ENCODE data around the gene C22orf23. TPM values are rescaled to one million over a fixed set of nuclear protein-coding genes. Genes with fewer than 3 reads are reported as not detected.

The C22orf23 gene
- total and polyA plus RNA-seq, 9 of the 15 experiments (the other 6 are each of a cell fraction or from before 2014, with no cell fraction given): 0.25 to 1.0 (median 0.53) TPM

- DNase-seq (ENCODE audit: extremely low read depth in 1 of 4, low spot score in 3 of 4) (peak; percentile 34 to 54 (median 49)), FAIRE-seq (peak; percentile 32), ATAC-seq (peak; percentile 55)
- Histone ChIP-seq H3K4me1 (replicated peaks in 1 of 2; ENCODE audit: control insufficient read depth in 2 of 2, insufficient read depth in 2 of 2, low read length in 2 of 2) (peaks cover 0 to 7% of the 10 kb centered on the region in 2 experiments; a peak in 2 of 5 replicates), H2AFZ (ENCODE audit: low read depth, low read length) (no peak overlapping the region), H3K9me3 (replicated peaks; ENCODE audit: control insufficient read depth, insufficient read depth, low read depth, low read length) (no peaks in the 10 kb centered on the region), H3K27me3 (ENCODE audit: control insufficient read depth in 2 of 2, insufficient read depth in 2 of 2, low read length in 2 of 2) (no peaks in the 10 kb centered on the region), H4K20me1 (replicated peaks; ENCODE audit: control insufficient read depth, insufficient read depth, low read length) (no peaks in the 10 kb centered on the region; the same call in 1 of the 2 replicates), H3K9ac (ENCODE audit: insufficient read depth in 1 of 2, low read depth in 2 of 2, low read length in 2 of 2) (no peak overlapping the region; a peak in 1 of 4 replicates), H3K4me2 (ENCODE audit: insufficient read depth, low read length) (peak overlapping the region; percentile 25), H3K4me3 (no peak overlapping the region), H3K36me3 (ENCODE audit: control insufficient read depth, insufficient read depth, low read length) (peaks cover 15% of the 10 kb centered on the region; the same call in 2 of the 3 replicates), H3K27ac (ENCODE audit: extremely low read depth, low read depth, low read length) (no peak overlapping the region), H3K9me1 (ENCODE audit: control insufficient read depth, insufficient read depth, low read length) (no peaks in the 10 kb centered on the region), H3K79me2 (ENCODE audit: control insufficient read depth, insufficient read depth, low read length) (no peaks in the 10 kb centered on the region)
- POLR2A ChIA-PET: interaction anchor here (1.5 kb wide), 1 partner anchor 15 kb away, joined by 4 read pairs; no protein-coding TSS in a partner anchor
- in situ Hi-C loops (cut with MboI): no loop called here
- CTCF ChIA-PET (ENCODE audit: low intra/inter-chr PET ratio): no interaction called here
- 25% methylated on average over 7 of the region's 7 CpGs for WGBS (ENCODE audit: insufficient coverage, low coverage, missing lambda C conversion rate)
- intact Hi-C loops (cut with micrococcal nuclease): no loop called here
- BruUV-seq (replicated peaks): no TSS peak
- TF ChIP-seq KDM1A (IDR thresholded peaks at IDR 0.05) (peak; percentile 32 to 56; a peak in 1 of 4 replicates), ZBED1 (IDR thresholded peaks at IDR 0.05) (no peak), HNRNPLL (IDR thresholded peaks at IDR 0.05; ENCODE audit: low read depth, low read length, poor library complexity, severe bottlenecking) (no peak), NCOR1 (IDR thresholded peaks at IDR 0.05) (peak; percentile 4; the same call in 1 of the 2 replicates), RB1 (IDR thresholded peaks at IDR 0.05; ENCODE audit: low read depth) (no peak), CBFA2T3 (IDR thresholded peaks at IDR 0.05) (peak; percentile 75), HOXB6 (CRISPR knock-in tag; IDR thresholded peaks at IDR 0.05; ENCODE audit: borderline replicate concordance) (no peak), DIDO1 (tag; IDR thresholded peaks at IDR 0.05; ENCODE audit: low read depth) (no peak), MXD1 (CRISPR knock-in tag; IDR thresholded peaks at IDR 0.05; ENCODE audit: borderline replicate concordance, poor library complexity, severe bottlenecking) (no peak), ZNF707 (CRISPR knock-in tag; conservative IDR thresholded peaks at IDR 0.05) (no peak), ARID1B (IDR thresholded peaks at IDR 0.05) (0 out of 2 replicates have a peak, but pooled peaks have one; percentile 11), SPI1 (IDR thresholded peaks at IDR 0.05; ENCODE audit: borderline replicate concordance, low read depth, low read length) (peak; percentile 66; the same call in 1 of the 2 replicates), TCF3 (CRISPR knock-in tag; IDR thresholded peaks at IDR 0.05) (peak; percentile 34; the same call in 1 of the 2 replicates), CBFA2T2 (conservative IDR thresholded peaks at IDR 0.05) (peak; percentile 47), ERF (CRISPR knock-in tag; IDR thresholded peaks at IDR 0.05) (no peak)
- TF ChIP-seq, protein P1, sequence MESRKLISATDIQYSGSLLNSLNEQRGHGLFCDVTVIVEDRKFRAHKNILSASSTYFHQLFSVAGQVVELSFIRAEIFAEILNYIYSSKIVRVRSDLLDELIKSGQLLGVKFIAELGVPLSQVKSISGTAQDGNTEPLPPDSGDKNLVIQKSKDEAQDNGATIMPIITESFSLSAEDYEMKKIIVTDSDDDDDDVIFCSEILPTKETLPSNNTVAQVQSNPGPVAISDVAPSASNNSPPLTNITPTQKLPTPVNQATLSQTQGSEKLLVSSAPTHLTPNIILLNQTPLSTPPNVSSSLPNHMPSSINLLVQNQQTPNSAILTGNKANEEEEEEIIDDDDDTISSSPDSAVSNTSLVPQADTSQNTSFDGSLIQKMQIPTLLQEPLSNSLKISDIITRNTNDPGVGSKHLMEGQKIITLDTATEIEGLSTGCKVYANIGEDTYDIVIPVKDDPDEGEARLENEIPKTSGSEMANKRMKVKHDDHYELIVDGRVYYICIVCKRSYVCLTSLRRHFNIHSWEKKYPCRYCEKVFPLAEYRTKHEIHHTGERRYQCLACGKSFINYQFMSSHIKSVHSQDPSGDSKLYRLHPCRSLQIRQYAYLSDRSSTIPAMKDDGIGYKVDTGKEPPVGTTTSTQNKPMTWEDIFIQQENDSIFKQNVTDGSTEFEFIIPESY (CRISPR knock-in tag; IDR thresholded peaks at IDR 0.05): no peak
- TF ChIP-seq, protein P2, sequence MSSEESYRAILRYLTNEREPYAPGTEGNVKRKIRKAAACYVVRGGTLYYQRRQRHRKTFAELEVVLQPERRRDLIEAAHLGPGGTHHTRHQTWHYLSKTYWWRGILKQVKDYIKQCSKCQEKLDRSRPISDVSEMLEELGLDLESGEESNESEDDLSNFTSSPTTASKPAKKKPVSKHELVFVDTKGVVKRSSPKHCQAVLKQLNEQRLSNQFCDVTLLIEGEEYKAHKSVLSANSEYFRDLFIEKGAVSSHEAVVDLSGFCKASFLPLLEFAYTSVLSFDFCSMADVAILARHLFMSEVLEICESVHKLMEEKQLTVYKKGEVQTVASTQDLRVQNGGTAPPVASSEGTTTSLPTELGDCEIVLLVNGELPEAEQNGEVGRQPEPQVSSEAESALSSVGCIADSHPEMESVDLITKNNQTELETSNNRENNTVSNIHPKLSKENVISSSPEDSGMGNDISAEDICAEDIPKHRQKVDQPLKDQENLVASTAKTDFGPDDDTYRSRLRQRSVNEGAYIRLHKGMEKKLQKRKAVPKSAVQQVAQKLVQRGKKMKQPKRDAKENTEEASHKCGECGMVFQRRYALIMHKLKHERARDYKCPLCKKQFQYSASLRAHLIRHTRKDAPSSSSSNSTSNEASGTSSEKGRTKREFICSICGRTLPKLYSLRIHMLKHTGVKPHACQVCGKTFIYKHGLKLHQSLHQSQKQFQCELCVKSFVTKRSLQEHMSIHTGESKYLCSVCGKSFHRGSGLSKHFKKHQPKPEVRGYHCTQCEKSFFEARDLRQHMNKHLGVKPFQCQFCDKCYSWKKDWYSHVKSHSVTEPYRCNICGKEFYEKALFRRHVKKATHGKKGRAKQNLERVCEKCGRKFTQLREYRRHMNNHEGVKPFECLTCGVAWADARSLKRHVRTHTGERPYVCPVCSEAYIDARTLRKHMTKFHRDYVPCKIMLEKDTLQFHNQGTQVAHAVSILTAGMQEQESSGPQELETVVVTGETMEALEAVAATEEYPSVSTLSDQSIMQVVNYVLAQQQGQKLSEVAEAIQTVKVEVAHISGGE (CRISPR knock-in tag; IDR thresholded peaks at IDR 0.05): no peak
Measured at GRCh38 chr22:37913233-37913721, 40.1 kb downstream of the C22orf23 start.

All from K562 (cell line).